ENCODE results near the gene RPS18.

RPS18 gene

GRCh38 chr6:33301877-33302276, 30.0 kb downstream of the RPS18 start:
- ChIA-PET CTCF (interaction anchor here (0.7 to 2.1 kb wide), 4 partner anchors 9 to 43 kb away, joined by 3 to 18 read pairs (median 4); partner anchors contain the start of gene TAPBP), POLR2A (interaction anchor here (0.7 kb wide), 1 partner anchor 10 kb away, joined by 7 read pairs; no protein-coding TSS in a partner anchor)
- TF ChIP-seq CTCF (IDR thresholded peaks at IDR 0.05; ENCODE audit: control extremely low read depth, extremely low read depth, low read depth, missing control alignments): no peak
- DNase-seq (ENCODE audit: extremely low spot score): no peak

GRCh38 chr6:33304216-33304615, 32.3 kb downstream of the RPS18 start:
- no peak for DNase-seq (ENCODE audit: extremely low spot score)
- POLR2A ChIA-PET: no interaction called here
- CTCF ChIA-PET: interaction anchor here (1.6 kb wide), 1 partner anchor 13 kb away, joined by 6 read pairs; the partner anchor contains the start of gene ZBTB22
- TF ChIP-seq CTCF (IDR thresholded peaks at IDR 0.05; ENCODE audit: control extremely low read depth, extremely low read depth, low read depth, missing control alignments): no peak

- ChIA-PET CTCF (interaction anchor here (1.6 kb wide), 1 partner anchor 13 kb away, joined by 6 read pairs; the partner anchor contains the start of gene ZBTB22), POLR2A (no interaction called here)
- no peak for TF ChIP-seq CTCF (IDR thresholded peaks at IDR 0.05; ENCODE audit: control extremely low read depth, extremely low read depth, low read depth, missing control alignments)
These were observed 33.2 kb downstream of the RPS18 start for GRCh38 chr6:33305052-33305451.

GRCh38 chr6:33306356-33306755, 34.5 kb downstream of the RPS18 start:
- POLR2A ChIA-PET: no interaction called here
- DNase-seq (ENCODE audit: extremely low spot score): no peak
- no peak for TF ChIP-seq CTCF (IDR thresholded peaks at IDR 0.05; ENCODE audit: control extremely low read depth, extremely low read depth, low read depth, missing control alignments)
- CTCF ChIA-PET: no interaction called here

More at GRCh38 chr6:33305052-33305451, 33.2 kb downstream of the RPS18 start:
- no peak for DNase-seq (ENCODE audit: extremely low spot score)

GRCh38 chr6:33312361-33313104, 40.7 kb downstream of the RPS18 start:
- peak; percentile 88 for DNase-seq (ENCODE audit: extremely low spot score)
- TF ChIP-seq CTCF (IDR thresholded peaks at IDR 0.05; ENCODE audit: control extremely low read depth, extremely low read depth, low read depth, missing control alignments): peak; percentile 19
- POLR2A ChIA-PET: interaction anchor here (0.5 to 1.1 kb wide), 3 partner anchors 11 to 103 kb away, joined by 3 to 7 read pairs (median 3); partner anchors contain the start of gene RGL2
- CTCF ChIA-PET: interaction anchor here (0.8 to 2.7 kb wide), 5 partner anchors 9 to 44 kb away, joined by 3 to 18 read pairs (median 4); partner anchors contain the start of gene RGL2

GRCh38 chr6:33313105-33313708, 41.3 kb downstream of the RPS18 start:
- TF ChIP-seq CTCF (IDR thresholded peaks at IDR 0.05; ENCODE audit: control extremely low read depth, extremely low read depth, low read depth, missing control alignments): no peak
- DNase-seq (ENCODE audit: extremely low spot score): no peak
- ChIA-PET CTCF (interaction anchor here (0.8 to 2.7 kb wide), 3 partner anchors 8 to 14 kb away, joined by 3 to 18 read pairs (median 15); partner anchors contain the start of gene RGL2), POLR2A (interaction anchor here (0.5 to 0.8 kb wide), 3 partner anchors 12 to 103 kb away, joined by 3 to 7 read pairs (median 3); partner anchors contain the start of genes RPS18 and VPS52)

All from GM10248 (cell line).